ENCODE results near the gene ZNF527. TPM values are rescaled to one million over a fixed set of nuclear protein-coding genes. Genes with fewer than 3 reads are reported as not detected.

ZNF527 gene
- total RNA-seq, 1 experiment from 2014 or later, result 5.7 TPM

Other genes starting within 250 kb of the ZNF527 start
- 5.8 and 11.0 TPM in 2 replicates for gene ZNF585A, start 198.4 kb upstream of the ZNF527 start, total RNA-seq (2014; rRNA removed)
- gene ZNF585B, start 160.6 kb upstream of the ZNF527 start, total RNA-seq (2014; rRNA removed), result 9.0 and 15.0 TPM in 2 replicates
- gene ZNF383, start 152.9 kb upstream of the ZNF527 start, total RNA-seq (2014; rRNA removed), result 4.0 and 4.1 TPM in 2 replicates
- gene ZNF569, start 96.3 kb downstream of the ZNF527 start, total RNA-seq (2014; rRNA removed), result 8.6 and 9.2 TPM in 2 replicates
- 5.4 and 8.4 TPM in 2 replicates for gene ZNF570, start 98.3 kb downstream of the ZNF527 start, total RNA-seq (2014; rRNA removed)
- 1.4 and 1.6 TPM in 2 replicates for gene ZNF793, start 135.8 kb downstream of the ZNF527 start, total RNA-seq (2014; rRNA removed)
- gene ZNF571, start 223.7 kb downstream of the ZNF527 start, total RNA-seq (2014; rRNA removed), result 2.4 and 3.2 TPM in 2 replicates
- gene ZNF540, start 223.8 kb downstream of the ZNF527 start, total RNA-seq (2014; rRNA removed), result 0.19 and 0.34 TPM in 2 replicates

Measured in LHCN-M2 (cell line).